GM08714 (cell line): ENCODE results near the gene PYCARD.

Experiments used
- H3K4me3 ChIP-seq: fragments of 200-500 bp; sonication (Bioruptor generic); 2 replicates; pipeline ENCODE4 v1.5.1; 2014; ENCODE audit warnings: mild to moderate bottlenecking, low read length, inconsistent platforms
- ZNF274 ChIP-seq: IDR thresholded peaks from 2 replicates; pipeline ENCODE4 v1.6.1; 2012; ENCODE audit warnings: mild to moderate bottlenecking, low read depth, low read length

Gene PYCARD

GRCh38 chr16:31223044-31223443 lies 20.5 kb upstream of the PYCARD start:
- no peak overlapping the region for H3K4me3 ChIP-seq
- TF ChIP-seq ZNF274 = no peak

DNA sequence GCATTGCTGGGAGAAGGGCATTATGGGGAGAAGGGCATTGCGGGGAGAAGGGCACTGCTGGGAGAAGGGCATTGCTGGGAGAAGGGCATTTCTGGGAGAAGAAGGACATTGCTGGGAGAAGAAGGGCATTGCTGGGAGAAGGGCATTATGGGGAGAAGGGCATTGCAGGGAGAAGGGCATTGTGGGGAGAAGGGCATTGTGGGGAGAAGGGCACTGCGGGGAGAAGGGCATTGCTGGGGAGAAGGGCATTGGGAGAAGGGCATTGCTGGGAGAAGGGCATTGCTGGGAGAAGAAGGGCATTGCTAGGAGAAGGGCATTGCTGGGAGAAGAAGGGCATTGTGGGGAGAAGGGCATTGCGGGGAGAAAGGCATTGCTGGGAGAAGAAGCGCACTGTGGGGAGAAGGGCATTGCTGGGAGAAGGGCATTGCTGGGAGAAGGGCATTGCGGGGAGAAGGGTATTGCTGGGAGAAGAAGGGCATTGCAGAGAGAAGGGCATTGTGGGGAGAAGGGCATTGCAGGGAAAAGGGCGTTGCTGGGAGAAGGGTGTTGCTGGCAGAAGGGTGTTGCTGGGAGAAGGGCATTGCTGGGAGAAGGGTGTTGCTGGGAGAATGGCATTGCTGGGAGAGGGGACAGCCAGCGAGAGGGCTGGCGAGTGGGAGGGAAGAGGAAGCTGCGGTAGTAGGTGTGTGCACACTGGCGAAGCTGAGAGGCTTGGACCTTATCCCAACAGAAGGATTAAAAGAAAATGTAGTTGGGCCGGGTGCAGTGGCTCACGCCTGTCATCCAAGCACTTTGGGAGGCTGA lies 19.0 kb upstream of the PYCARD start:
- no peak overlapping the region for H3K4me3 ChIP-seq
- no peak for TF ChIP-seq ZNF274

GRCh38 chr16:31219154-31219741 lies 16.7 kb upstream of the PYCARD start:
- no peak overlapping the region for H3K4me3 ChIP-seq
- no peak for TF ChIP-seq ZNF274

DNA sequence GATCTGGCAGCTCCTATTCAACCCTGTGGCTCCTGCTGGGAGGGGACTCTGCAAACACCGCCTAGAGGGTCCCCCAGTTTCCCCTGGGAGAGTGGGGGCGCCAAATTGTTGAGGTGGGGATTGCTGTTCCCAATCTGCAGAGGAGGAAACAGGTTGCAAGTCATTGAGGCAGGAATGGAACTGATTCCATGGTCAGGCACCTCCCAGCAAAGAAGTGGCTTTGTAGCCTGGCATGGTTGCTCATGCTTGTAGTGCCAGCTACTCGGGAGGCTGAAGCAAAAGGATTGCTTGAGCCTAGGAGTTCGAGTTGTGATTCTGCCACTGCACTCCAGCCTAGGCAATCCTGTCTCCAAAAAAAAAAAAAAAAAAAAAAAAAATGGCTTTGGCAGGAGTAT lies 14.6 kb upstream of the PYCARD start:
- no peak overlapping the region for H3K4me3 ChIP-seq

DNA sequence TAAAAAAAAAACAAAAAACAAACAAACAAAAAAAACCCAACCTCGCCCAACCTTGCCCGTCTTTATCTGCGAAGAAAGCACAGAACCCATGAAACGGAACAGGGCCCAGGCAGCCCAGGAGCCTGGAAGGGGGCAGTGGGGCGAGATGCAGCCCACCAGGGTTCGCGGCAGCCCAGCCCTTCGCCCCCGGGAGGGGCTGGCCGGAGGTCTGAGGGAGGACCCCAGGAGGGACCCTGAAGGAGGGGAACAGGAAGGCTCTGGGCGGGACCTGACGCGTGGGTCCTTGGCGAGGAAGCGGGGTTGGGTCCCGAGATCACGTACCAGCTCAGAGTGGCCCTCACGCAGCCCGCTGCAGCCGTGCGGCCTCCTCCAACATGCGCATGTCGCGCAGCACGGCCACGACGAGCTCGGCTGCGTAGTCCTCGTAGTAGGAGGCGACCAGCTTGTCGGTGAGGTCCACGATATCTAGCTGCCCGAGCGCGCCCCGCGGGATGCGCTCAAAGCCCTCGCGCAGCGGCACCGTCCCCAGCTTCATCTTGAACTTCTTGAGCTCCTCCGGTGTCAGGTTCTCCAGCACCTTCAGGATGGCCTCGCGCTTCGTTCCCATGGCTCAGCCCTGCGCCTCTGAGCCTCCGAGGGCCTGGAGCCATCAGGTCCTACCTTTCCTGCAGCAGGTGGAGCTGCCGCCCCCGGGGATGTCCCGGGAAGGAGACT lies 14.0 kb upstream of the PYCARD start, which contains the start of gene PYDC1:
TSS of gene PYDC1 (minus strand) at position 714 of the 714 bp plus-strand sequence. CDS start at position 607, 107 bp downstream.
- H3K4me3 ChIP-seq = no peak within 1 kb of the TSS
- TF ChIP-seq ZNF274 = no peak

More for the DNA sequence above, 14.6 kb upstream of the PYCARD start:
- no peak for TF ChIP-seq ZNF274

- no peak for TF ChIP-seq ZNF274
- peak overlapping the region; percentile 5; the same call in 1 of the 2 replicates for H3K4me3 ChIP-seq
Observed at GRCh38 chr16:31215287-31216162, 13.0 kb upstream of the PYCARD start.

GRCh38 chr16:31214708-31215286 lies 12.2 kb upstream of the PYCARD start:
- TF ChIP-seq ZNF274 = no peak
- no peak overlapping the region for H3K4me3 ChIP-seq

DNA sequence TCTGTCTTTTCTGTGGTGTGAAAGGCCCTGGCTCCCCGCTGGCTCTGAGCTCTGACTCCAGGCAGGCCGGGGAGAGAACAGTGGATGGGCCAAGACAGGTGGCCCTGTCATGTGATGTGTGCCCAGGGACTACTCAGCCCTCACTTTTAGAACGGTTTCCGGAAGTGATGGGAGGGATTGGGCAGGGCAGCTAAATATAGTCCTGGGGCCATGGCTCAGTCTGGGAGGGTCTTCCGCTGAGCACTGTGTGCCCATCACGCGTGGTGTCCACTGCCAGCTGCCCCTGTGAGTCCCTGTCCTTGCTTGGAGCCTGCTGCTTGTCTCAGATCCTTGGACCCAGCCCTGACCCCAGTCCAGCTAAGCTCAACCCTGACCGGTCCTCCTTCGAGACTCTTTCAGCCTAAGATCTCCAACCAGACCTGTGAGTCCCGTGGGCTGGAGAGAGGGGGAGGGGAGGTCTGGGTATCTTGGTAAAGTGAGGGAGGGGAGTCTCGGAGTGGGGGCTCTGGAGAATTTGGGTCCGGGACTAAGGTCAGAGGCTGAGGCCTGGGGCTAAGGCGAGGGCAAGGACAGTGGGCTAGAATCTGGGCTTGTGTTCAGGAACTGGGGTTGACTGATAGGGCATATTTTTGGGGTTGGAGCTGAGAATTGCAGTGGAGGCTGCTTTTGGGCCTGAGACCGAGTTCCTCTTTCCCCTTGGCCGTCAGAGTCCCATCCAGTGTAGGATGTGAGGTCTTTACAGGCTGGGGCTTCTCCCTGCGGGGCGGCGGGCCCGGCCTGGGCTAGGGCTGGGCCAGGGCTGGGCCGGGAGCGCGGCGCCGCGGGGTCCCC lies 11.5 kb upstream of the PYCARD start, which contains the start of gene TRIM72:
TSS of gene TRIM72 (plus strand) at position 243 of the 831 bp plus-strand sequence. CDS start 620 bp downstream, outside the sequence.
- TF ChIP-seq ZNF274 = no peak

GRCh38 chr16:31213342-31213741 lies 10.8 kb upstream of the PYCARD start:
- no peak for TF ChIP-seq ZNF274
- no peak overlapping the region for H3K4me3 ChIP-seq

More for the DNA sequence above, 11.5 kb upstream of the PYCARD start, which contains the start of gene TRIM72:
- no peak within 1 kb of the TSS for H3K4me3 ChIP-seq

- no peak for TF ChIP-seq ZNF274
Observed at GRCh38 chr16:31206776-31207175, 4.2 kb upstream of the PYCARD start.

GRCh38 chr16:31204871-31205666 lies 2.5 kb upstream of the PYCARD start:
- TF ChIP-seq ZNF274 = no peak
- no peak overlapping the region for H3K4me3 ChIP-seq

More at GRCh38 chr16:31206776-31207175, 4.2 kb upstream of the PYCARD start:
- H3K4me3 ChIP-seq = no peak overlapping the region
